Endothelial cell of umbilical vein (primary cell): ENCODE results near the gene ARID1B. TPM values are rescaled to one million over a fixed set of nuclear protein-coding genes. Genes with fewer than 3 reads are reported as not detected.

Experiments used
- BruUV-seq: library from RNA; stranded (reverse); fragments of 400-500 nt; replicated peaks from 2 replicates; lab custom pipeline; 2021; lab: Mats Ljungman, UMichigan
- CTCF ChIA-PET: fragments of 300-600, 350-600 bp; sonication (Branson Sonifier 250); formaldehyde crosslinking; loops from one replicate; lab custom pipeline; 2021; ENCODE audit warnings: antibody characterized with exemption, inconsistent platforms; lab: Charles Lee
- POLR2A ChIA-PET: fragments of 300-600, 350-600 bp; sonication (Branson Sonifier 250); formaldehyde crosslinking; loops from one replicate; lab custom pipeline; 2021; ENCODE audit warnings: antibody characterized with exemption, inconsistent platforms; lab: Charles Lee
- DNase-seq: peaks from one replicate; pipeline ENCODE4 v3.0.0-alpha.2; 2011; ENCODE audit warnings: low read depth, low spot score
- FAIRE-seq: peaks from 2 replicates; lab custom pipeline; 2011; peaks lifted over from hg19 to GRCh38; lab: Jason Lieb, UNC
- H2AFZ ChIP-seq: 2 replicates; pipeline ENCODE4 v1.6.0; 2012; ENCODE audit warnings: low read depth, low read length, control low read depth, inconsistent platforms
- H3K27ac ChIP-seq: 2 replicates; pipeline ENCODE4 v1.5.1; 2011; ENCODE audit warnings: low read depth, mild to moderate bottlenecking, control low read depth, low read length, moderate library complexity; ENCODE audit not compliant: insufficient read depth
- H3K27me3 ChIP-seq, 2 experiments: 2 replicates each; pipeline versions ENCODE4 v1.6.0 to v1.6.1; 2011; ENCODE audit warnings: low read length in 2 of 2, mixed read lengths in 1 of 2; ENCODE audit not compliant: control insufficient read depth in 2 of 2, insufficient read depth in 2 of 2
- H3K36me3 ChIP-seq, 2 experiments: 2 replicates in 1 of 2; 3 replicates in 1 of 2; pipeline ENCODE4 v1.5.1; 2011; ENCODE audit warnings: low read length in 2 of 2, mild to moderate bottlenecking in 1 of 2, moderate library complexity in 1 of 2; ENCODE audit not compliant: control insufficient read depth in 2 of 2, insufficient read depth in 2 of 2; ENCODE audit errors: extremely low read depth in 1 of 2
- H3K4me1 ChIP-seq: 3 replicates; pipeline ENCODE4 v1.5.1; 2011; ENCODE audit warnings: mild to moderate bottlenecking, low read length; ENCODE audit not compliant: control insufficient read depth, insufficient read depth; ENCODE audit errors: extremely low read depth
- H3K4me2 ChIP-seq: 2 replicates; pipeline ENCODE4 v1.6.1; 2011; ENCODE audit warnings: low read length, control low read depth, mixed read lengths; ENCODE audit not compliant: insufficient read depth
- H3K4me3 ChIP-seq, 3 experiments: fragments of 200-600 bp in 1 of 3; sonication (generic), shearing (Covaris generic) in 1 of 3; replicated peaks in 1 of 3; 2 replicates each; pipeline ENCODE4 v1.5.1; 2011 to 2016; ENCODE audit warnings: control low read depth in 3 of 3, low read length in 3 of 3, mild to moderate bottlenecking in 2 of 3, inconsistent platforms in 1 of 3, low read depth in 1 of 3, moderate library complexity in 1 of 3; ENCODE audit not compliant: insufficient read depth in 1 of 3
- H3K79me2 ChIP-seq: 2 replicates; pipeline ENCODE4 v1.6.0; 2012; ENCODE audit warnings: low read length, inconsistent platforms; ENCODE audit not compliant: control insufficient read depth, insufficient read depth
- H3K9ac ChIP-seq: replicated peaks from 2 replicates; pipeline ENCODE3; 2011; ENCODE audit warnings: low read length, control low read depth; ENCODE audit not compliant: insufficient read depth; ENCODE audit errors: extremely low read depth
- H3K9me1 ChIP-seq: replicated peaks from 3 replicates; pipeline ENCODE4 v1.6.0; 2011; ENCODE audit warnings: mild to moderate bottlenecking, low read length; ENCODE audit not compliant: control insufficient read depth, insufficient read depth; ENCODE audit errors: extremely low read depth
- H3K9me3 ChIP-seq: replicated peaks from 2 replicates; pipeline ENCODE4 v1.5.1; 2012; ENCODE audit warnings: low read length, inconsistent platforms; ENCODE audit not compliant: control insufficient read depth, insufficient read depth
- H4K20me1 ChIP-seq: replicated peaks from 2 replicates; pipeline ENCODE3; 2011; ENCODE audit warnings: mild to moderate bottlenecking, low read length; ENCODE audit not compliant: control insufficient read depth, insufficient read depth; ENCODE audit errors: extremely low read depth
- CTCF ChIP-seq, 2 donors: IDR thresholded peaks; 1 replicate in 1 of 2; 2 replicates in 1 of 2; pipeline ENCODE4 v1.5.1; 2011; ENCODE audit warnings: low read length in 2 of 2, mild to moderate bottlenecking in 2 of 2, moderate library complexity in 2 of 2, control low read depth in 1 of 2, inconsistent platforms in 1 of 2, low read depth in 1 of 2; ENCODE audit not compliant: insufficient read depth in 1 of 2; ENCODE audit errors: extremely low read depth in 1 of 2
- EZH2 ChIP-seq: IDR thresholded peaks from 2 replicates; pipeline ENCODE4 v1.6.1; 2012; ENCODE audit warnings: borderline replicate concordance, low read depth, mild to moderate bottlenecking, moderate library complexity, low read length, inconsistent platforms; ENCODE audit not compliant: severe bottlenecking
- FOS ChIP-seq: IDR thresholded peaks from 2 replicates; pipeline ENCODE4 v1.6.1; 2011; ENCODE audit warnings: mild to moderate bottlenecking, low read length, moderate library complexity, borderline replicate concordance; ENCODE audit not compliant: insufficient read depth
- GATA2 ChIP-seq: IDR thresholded peaks from 2 replicates; pipeline ENCODE4 v1.7.0; 2011; ENCODE audit warnings: low read depth, mild to moderate bottlenecking, moderate library complexity, mixed read lengths, low read length; ENCODE audit not compliant: insufficient read length, insufficient read depth
- JUN ChIP-seq: IDR thresholded peaks from 2 replicates; pipeline ENCODE4 v1.6.1; 2011; ENCODE audit warnings: borderline replicate concordance, low read depth; ENCODE audit not compliant: insufficient read length, insufficient read depth
- MAX ChIP-seq: IDR thresholded peaks from 2 replicates; pipeline ENCODE4 v1.6.1; 2011; ENCODE audit not compliant: insufficient read depth, insufficient read length
- MYC ChIP-seq: IDR thresholded peaks from one replicate; pipeline ENCODE4 v1.6.1; 2011; ENCODE audit warnings: mild to moderate bottlenecking, low read depth, low read length
- POLR2A ChIP-seq: IDR thresholded peaks from 2 replicates; pipeline ENCODE4 v1.6.1; 2012; ENCODE audit warnings: low read depth, mild to moderate bottlenecking, control low read depth, low read length
- POLR2AphosphoS5 ChIP-seq: IDR thresholded peaks from 2 replicates; pipeline ENCODE4 v1.6.1; 2012; ENCODE audit warnings: low read depth, mild to moderate bottlenecking, control low read depth, low read length, moderate library complexity; ENCODE audit not compliant: insufficient read depth
- dilution Hi-C: fragments of 300-500 bp; cut with MboI; formaldehyde crosslinking; loops from one replicate; pipeline ENCODE4 v1.15.0; 2019; ENCODE audit warnings: low sequenced_read_pairs; ENCODE audit not compliant: extremely low pct_ligation_motif_present
- intact Hi-C: fragments of 100-400 bp; cut with micrococcal nuclease; formaldehyde crosslinking; loops from one replicate; pipeline ENCODE4 v1.10.0; 2022
- polyA plus RNA-seq, 4 experiments: library from polyadenylated mRNA; depleted of rRNA in 3 of 4; stranded (reverse) in 3 of 4; unstranded in 1 of 4; fragments of >200 nt; gene quantifications; 2 replicates each; pipeline versions ENCODE4 v1.2.1 to v1.2.3, GENCODE V29; 2011 to 2012; ENCODE audit warnings: missing spikeins in 1 of 4
- total RNA-seq: library from RNA; stranded (reverse); gene quantifications from 2 replicates; pipeline ENCODE4 v1.2.3, GENCODE V29; 2021

The ARID1B gene
- total and polyA plus RNA-seq, 2 donors (not counting 3 experiments of a cell fraction or from before 2014, with no cell fraction given): 21.8 to 89.5 TPM

- TF ChIP-seq CTCF (IDR thresholded peaks at IDR 0.05; ENCODE audit: extremely low read depth in 1 of 2, insufficient read depth in 1 of 2, low read depth in 1 of 2, low read length in 2 of 2) (peak in 1 of 2 donors; percentile 6), FOS (no peak), POLR2AphosphoS5 (no peak), JUN (peak; percentile 43), POLR2A (no peak), MAX (no peak), GATA2 (no peak), MYC (no peak), EZH2 (no peak)
- Histone ChIP-seq H3K4me3 (no peak overlapping the region), H3K4me2 (peak overlapping the region; percentile 33), H4K20me1 (no peaks in the 10 kb centered on the region), H3K9me1 (no peaks in the 10 kb centered on the region), H3K36me3 (no peaks in the 10 kb centered on the region), H3K79me2 (peaks cover 55% of the 10 kb centered on the region), H2AFZ (no peak overlapping the region), H3K27ac (no peak overlapping the region), H3K27me3 (no peaks in the 10 kb centered on the region), H3K9ac (peak overlapping the region; percentile 36), H3K9me3 (no peaks in the 10 kb centered on the region), H3K4me1 (peaks cover 38% of the 10 kb centered on the region)
- dilution Hi-C loops (no loop called here), intact Hi-C loops (loop anchor here (5.0 kb wide), 1 partner anchor 69 kb away; no protein-coding TSS in a partner anchor)
- POLR2A ChIA-PET: no interaction called here
- peak; percentile 93 for DNase-seq
- peak; percentile 8 for FAIRE-seq
- CTCF ChIA-PET: interaction anchor here (1.1 to 3.6 kb wide), 9 partner anchors 10 to 390 kb away, joined by 3 to 12 read pairs (median 4); no protein-coding TSS in a partner anchor
- BruUV-seq: no TSS peak
These were observed 176.4 kb downstream of the ARID1B start for GRCh38 chr6:156953479-156954146.
